HL-60 (cell line): ENCODE results near the gene DLX2.

Source experiments
- CTCF ChIP-seq: IDR thresholded peaks from one replicate; pipeline ENCODE4 v1.5.1; 2011; ENCODE audit warnings: low read length, control low read depth, inconsistent platforms; ENCODE audit not compliant: insufficient read depth
- GABPA ChIP-seq: IDR thresholded peaks from 2 replicates; pipeline ENCODE4 v1.6.1; 2012; ENCODE audit warnings: low read depth
- POLR2AphosphoS5 ChIP-seq: IDR thresholded peaks from 2 replicates; pipeline ENCODE4 v1.6.1; 2012; ENCODE audit warnings: low read depth
- REST ChIP-seq: IDR thresholded peaks from 2 replicates; pipeline ENCODE4 v1.6.1; 2012; ENCODE audit warnings: low read depth; ENCODE audit not compliant: insufficient replicate concordance
- SPI1 ChIP-seq: IDR thresholded peaks from 2 replicates; pipeline ENCODE4 v1.6.1; 2012; ENCODE audit warnings: low read depth, mild to moderate bottlenecking, borderline replicate concordance

DNA sequence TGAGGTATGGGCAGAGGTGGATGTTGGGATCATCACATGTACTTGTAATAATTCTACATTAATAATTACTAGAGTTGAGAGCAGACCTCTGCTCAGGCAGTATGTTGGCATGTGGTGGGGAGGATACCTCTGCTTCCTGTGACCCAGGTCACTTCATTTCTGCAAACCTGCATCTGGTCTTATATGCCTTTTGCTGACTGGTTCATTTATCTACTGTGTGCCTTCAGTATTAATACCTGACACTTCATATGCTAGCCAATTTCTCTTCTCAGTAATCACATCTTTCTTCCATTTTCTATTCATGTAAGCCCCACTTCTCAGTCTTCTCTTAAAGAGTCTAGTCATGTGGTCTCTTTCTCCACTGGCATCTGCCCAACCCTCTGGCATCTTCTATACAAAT is 41.1 kb upstream of the DLX2 start:
- no peak for TF ChIP-seq CTCF
- no peak for TF ChIP-seq POLR2AphosphoS5
- no peak for TF ChIP-seq REST
- TF ChIP-seq GABPA = no peak
- TF ChIP-seq SPI1 = no peak
